HG03159 (cell line): ENCODE measurements around the gene MYO5A.

Source experiments
- ATAC-seq: cut with Tn5 transposase; IDR thresholded peaks from one replicate; pipeline ENCODE4 v1.9.1; 2021; ENCODE audit warnings: mild to moderate bottlenecking, moderate library complexity; ENCODE audit not compliant: unreplicated experiment

MYO5A gene

DNA sequence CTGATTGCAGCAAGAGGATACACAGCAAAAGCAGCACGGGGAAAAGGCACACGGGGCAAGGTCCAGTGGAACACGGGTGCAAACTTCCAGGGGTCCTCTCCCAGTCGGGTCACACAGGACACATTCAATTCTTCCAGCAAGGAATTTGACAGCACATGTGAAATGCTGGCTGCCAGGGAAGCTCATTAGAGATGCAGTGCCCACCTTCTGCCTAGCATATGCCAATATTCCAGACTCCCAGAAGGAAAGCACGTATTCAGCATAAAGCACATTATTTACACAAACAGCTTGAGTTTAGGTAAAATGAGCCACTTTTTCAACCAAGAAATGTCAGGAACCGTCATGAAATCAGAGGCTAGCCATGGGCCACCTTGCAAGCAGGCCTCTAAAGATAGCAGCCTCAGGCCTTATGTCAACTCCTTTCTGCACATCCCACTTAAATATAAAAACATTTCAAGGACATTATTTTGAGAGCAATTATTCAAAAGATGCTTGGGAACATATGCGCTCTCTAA, 252.4 kb downstream of the MYO5A start:
- no peak for ATAC-seq

DNA sequence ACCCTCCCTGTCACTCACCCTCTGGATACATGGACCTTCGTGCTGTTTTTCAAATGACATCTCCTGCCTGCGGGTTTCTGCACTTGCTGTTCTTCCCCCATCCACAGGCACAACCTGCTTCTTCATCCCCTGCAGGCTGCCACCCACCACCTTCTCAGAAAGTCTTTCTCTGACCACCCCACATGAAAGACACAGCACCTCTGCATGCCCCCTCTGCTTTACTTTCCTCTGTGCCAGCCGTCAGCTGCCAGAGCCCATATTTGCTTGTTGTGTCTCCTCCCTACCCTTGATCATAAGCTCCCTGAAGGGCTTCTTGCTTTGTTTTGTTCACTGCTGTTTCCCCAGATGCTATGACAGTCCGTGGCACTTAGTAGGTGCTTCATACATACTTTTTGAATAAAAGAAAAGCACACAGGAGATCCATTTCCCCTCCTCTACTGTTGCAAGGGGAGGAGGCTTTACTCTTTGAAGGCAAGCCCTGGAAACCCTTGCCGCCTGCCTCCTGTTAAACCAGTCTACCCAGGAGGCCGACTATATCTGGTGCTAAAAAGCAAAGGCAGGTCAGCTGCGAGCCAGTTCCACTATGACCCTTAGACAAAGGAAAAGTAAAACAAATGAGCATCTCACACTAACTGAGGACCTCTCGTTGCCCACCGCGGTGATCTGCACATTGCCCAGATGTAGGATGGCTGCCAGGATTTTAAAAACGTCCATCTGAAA, 265.0 kb downstream of the MYO5A start:
- no peak for ATAC-seq

DNA sequence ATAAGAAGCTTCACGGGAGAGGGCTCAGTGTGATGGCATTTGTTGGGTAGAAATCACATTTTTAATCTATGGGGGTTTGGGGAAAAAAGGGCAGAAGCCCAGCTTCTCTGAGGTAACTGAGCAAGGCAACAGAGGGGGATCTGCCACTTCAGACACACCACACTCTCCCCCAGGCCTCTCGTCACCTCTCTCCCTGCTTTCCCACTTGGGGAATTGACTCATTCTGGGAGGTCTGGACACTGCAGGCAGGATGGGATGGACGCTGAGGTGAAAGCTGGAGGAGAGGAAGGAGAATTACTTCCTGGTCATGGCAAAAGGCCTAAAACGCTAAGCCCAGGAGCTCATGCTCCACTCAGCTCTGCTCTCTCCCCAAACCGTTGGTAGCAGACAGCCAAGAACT, 266.3 kb downstream of the MYO5A start:
- ATAC-seq = no peak

DNA sequence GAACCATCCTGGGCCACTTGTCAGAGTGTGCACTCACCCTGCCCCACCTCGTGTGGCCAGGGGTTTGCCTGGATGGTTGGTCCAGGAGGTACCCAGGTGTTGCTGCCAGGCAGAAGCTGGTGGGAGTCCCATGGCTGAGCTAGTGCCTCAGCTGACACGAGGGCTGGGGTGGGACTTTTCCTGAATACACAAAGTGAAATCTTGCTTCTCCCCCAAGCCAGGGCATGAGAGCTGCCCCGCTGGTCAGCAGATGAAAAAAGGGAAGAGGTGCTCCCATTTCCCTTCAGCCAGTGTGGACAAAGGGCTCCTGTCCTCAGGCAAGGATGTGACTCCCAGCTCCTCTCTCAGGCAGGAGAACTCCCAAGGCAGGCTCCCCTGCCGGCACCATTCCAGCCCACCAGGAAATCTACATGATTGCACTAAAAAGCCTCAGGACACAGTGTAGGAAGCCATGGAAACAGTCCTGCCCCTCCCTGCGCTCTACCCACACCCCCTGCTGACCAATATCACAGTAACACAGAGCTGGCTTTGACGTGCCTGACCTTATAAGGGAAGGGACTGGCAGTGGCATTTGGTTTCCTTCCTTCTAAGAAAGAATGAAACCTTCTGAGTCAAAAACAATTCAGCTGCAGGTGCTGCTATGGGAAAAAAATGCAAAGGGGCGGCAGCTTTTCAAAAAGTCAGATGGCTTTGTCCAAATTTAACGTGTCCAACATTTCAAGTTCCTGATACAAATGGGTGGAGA, 267.0 kb downstream of the MYO5A start:
- ATAC-seq = peak; percentile 97

DNA sequence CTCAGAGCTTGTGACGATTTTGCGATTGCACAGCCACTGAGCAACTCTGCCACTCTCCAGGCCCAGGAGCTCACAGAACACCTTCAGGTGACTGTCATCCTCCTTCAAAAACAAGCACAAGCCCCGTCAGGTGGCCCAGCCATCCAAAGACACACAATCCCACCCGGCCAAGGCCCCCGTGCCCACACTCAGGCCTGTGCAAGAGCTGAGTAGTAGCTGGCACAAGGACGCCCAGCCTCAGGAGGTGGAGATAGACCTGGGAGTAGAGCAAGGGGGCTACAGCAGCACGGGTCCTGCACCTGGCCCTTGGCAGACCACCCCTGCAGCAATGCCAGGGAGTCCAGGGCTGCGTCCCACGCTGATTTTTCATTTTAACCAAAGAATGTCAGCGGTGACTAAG, 267.7 kb downstream of the MYO5A start:
- ATAC-seq = no peak

DNA sequence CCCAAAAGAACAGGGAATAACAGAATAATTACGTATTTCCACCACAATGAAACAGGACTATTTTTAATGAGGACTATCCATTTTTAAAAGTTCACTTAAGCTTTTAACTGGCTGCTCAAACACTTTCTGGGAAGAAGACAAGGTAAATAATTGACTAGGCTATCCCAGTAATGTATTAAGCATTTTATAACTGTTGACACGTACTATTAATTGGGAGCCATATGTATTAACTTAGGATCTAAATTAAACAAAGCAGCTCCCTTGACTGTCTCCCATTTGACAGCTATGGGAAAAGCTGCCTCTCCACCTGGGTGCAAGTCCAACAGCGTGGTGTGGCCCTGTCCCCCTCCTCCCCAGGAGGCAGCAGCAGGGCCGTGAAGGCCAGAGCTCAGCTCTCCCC, 269.2 kb downstream of the MYO5A start:
- ATAC-seq = no peak

DNA sequence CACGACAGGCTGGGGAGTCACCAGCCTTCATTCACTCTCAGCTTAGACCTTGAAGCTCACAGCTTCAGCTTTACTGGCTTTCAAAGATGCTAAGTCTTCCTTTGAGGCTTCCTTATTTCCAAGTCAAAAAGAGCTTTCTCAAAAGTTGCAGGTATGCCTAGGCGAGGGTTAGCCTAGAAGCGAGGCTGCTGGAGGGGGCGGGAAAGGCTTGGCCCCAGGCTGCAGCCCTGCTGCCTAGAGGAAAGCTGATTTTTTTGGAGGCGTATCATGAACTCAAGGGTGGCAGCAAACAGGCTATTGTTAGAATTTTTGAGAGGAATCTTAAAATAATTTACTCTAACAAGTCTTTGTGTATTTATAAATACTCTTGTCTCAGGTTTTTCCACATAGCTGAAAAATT, 270.2 kb downstream of the MYO5A start:
- no peak for ATAC-seq

DNA sequence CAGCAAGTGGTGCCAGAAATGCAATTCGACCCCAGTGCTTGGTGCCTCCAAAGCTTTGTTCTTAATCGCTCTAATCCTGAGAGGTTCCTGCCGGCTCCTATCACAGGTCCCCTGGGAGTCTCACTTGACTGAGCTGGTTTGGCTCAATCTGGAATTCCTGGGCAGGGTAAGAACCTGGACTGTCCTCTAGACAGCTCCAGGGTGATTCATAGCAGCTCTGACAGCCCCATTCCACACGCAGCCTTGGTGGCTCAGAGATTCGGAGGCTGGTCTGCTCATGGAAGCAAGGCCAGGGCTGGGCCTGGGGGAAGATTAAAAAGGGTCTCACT, 271.0 kb downstream of the MYO5A start:
- ATAC-seq = no peak
